Activated naive CD4-positive, alpha-beta T cell treated with Interleukin-2 at 50 U/mL for 16 hours (primary cell): ENCODE data around the gene PVRIG.
"Not testable (repeated sequence)": the region's sequence is repeated elsewhere in the genome, so short reads cannot be mapped to it uniquely, and the experiment has no call there.

Experiments used
- DNase-seq: peaks from one replicate; pipeline ENCODE4 v3.0.0-alpha.2; 2020

Gene PVRIG

DNA sequence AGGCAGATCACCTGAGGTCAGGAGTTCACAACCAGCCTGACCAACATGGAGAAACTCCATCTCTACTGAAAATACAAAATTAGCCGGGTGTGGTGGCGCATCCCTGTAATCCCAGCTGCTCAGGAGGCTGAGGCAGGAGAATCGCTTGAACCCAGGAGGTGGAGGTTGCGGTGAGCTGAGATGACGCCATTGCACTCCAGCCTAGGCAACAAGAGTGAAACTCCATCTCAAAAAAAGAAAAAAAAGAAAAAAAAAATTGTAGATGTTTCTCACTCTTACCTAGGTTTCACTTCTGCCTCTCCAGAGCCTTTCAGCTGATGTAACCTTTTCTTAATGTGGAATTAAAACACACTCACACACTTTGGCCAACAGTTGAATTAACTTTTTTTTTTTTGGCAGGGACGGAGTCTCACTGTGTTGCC, 23.8 kb upstream of the PVRIG start:
- not testable (repeated sequence) for DNase-seq

DNA sequence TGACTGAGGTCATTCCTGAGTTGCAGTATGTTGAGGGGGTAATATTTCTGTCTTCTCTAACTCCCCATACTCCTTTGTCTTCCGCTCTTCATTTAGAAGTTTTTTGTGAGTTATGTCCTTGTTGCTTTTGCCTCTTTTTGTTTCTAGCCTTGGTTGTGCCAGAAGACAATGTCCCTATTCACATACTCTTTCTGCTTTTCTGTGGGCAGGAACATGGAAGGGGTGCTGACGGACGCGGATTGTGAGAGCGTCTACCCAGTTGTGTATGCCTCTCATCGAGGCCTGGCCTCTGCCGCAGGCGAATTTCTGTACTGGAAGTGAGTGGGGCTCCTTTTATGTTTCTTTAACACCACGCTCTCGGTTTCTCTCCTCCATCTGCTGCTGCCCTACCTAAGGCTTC, 21.5 kb upstream of the PVRIG start:
- no peak for DNase-seq

DNA sequence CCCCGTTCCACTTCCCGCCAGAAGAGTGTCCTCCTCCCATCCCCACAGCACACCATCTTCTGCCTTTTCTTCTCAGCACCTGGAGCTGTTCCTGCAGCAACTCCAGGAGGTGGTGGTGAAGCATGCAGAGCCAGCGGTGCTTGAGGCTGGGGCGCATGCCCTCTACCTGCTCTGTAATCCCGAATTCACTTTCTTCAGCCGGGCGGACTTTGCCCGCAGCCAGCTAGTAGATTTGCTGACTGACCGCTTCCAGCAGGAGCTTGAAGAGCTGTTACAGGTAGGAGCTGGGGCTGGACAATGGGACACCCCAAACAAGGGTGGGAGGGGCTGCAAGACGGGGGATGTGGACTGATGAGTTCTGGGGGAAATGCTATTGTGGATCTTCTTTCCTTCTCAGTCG, 19.1 kb upstream of the PVRIG start:
- DNase-seq: no peak

DNA sequence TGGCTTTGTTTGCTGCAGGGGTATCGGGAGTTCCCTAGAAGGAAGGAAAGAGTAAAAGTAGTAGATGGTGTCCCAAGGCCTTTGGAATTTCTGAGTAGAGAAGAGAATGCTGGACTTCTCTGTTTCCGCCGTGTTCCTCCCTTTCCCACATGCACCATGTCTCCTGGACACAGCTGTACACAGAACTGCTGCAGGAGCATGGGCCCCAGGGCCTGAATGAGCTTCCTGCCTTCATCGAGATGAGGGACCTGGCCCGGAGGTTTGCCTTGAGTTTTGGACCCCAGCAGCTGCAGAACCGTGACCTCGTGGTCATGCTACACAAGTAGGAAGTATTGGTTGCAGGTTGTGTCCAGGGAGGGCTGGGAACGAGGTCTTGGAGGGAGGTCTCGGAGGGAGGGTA, 15.3 kb upstream of the PVRIG start:
- no peak for DNase-seq

DNA sequence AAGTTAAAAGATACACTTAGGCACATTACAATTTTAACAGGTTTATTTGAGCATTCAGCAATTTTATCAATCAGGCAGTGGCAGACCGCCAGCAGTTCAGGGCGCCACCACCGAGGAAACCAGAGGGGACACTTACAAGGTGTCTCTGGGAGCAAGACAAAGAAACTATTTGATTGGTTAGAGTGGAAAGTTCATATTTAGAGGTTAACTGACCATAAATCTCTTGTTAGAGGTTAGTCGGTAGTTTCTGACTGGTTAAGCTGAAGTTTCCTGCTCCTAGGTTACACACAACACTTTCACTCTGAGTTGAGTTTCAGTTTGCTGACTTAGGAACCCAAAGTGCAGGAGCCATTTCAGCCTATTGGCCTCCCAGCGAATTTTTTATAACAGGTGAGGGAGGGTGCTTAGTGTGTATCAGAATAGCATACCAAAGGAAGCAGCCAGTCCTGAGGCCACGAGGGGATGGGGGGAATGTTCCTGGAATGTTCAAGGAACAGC, 10.8 kb upstream of the PVRIG start:
- DNase-seq: peak; percentile 19

DNA sequence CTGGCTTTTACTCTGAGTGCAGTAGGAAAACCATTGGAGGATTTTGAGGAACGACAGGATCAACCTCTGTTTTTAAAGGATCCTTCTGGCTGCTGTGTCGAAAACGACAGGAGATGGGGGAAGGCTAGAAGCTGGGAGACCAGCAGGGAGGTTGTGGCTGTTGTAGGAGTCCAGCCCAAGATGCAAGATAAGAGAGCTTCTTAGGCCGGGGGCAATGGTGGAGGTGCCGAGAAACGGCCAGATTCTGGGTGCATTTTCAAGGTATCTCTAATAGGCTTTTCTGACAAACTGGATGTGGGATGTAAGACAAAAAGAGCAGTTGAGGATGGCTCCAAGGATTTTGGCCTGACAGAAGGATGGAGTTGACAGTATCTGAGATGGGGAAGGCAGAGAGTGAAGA, 10.3 kb upstream of the PVRIG start:
- DNase-seq: no peak

DNA sequence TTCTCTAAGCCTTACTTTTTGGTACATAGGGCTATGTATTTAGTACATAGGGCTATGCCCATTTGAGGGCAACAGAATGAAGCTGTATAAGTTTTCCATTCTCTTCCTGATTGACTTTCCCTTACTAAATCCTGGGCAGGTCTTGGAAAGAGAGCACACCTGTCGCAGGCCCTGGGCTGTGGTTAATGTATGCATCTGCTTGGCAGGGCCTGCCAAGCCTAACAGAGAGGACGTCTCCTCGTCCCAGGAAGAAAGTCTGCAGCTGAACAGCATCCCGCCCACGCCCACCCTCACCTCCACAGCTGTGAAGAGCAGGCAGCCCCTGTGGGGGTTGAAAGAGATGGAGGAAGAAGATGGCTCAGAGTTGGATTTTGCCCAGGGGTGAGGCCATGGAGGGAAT, 8.9 kb upstream of the PVRIG start:
- DNase-seq: no peak

DNA sequence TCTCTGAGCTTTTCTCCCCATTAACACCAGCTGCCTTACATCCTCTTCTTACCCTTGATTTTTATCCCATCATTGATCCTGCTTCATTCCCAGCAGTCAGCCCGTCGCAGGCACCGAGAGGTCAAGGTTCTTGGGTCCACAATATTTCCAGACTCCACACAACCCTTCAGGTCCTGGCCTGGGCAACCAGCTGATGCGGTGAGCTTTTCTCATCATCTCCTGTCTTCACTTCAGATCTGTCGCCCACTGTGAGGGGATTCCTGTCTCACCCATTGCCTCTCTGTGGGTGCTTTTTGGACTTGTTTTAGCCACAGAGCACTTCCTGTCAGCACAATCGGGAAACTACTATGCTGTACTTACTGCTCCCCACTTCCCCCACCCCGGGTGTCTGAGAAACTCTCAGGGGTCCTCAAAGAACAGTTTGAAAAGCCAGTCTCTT, 8.4 kb upstream of the PVRIG start:
- DNase-seq: peak; percentile 25

DNA sequence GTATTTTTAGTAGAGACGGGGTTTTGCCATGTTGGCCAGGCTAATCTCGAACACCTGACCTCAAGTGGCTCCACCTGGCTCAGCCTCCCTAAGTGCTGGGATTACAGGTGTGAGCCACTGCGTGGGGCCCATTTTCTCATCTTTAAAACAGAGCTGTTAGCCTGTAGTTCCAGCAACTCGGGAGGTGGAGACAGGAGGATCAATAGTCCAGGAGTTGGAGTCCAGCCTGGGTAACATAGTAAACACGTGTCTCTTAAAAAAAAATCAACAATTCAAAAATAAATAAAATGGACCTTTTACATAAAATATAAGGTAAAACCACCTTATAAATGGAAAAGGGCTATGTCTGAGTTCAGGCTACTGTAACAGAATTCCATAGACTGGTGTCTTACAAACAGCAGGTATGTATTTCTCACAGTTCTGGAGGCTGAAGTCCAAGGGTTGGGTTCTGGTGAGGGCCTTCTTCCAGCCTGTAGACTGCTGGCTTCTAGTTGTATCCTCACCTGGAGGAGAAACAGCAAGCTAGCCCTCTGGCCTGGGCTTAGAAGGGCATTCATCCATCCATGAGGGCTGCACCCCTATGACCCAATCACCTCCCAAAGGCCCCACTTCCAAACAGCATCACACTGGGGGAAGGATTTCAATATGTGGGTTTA, 7.0 kb upstream of the PVRIG start:
- no peak for DNase-seq

DNA sequence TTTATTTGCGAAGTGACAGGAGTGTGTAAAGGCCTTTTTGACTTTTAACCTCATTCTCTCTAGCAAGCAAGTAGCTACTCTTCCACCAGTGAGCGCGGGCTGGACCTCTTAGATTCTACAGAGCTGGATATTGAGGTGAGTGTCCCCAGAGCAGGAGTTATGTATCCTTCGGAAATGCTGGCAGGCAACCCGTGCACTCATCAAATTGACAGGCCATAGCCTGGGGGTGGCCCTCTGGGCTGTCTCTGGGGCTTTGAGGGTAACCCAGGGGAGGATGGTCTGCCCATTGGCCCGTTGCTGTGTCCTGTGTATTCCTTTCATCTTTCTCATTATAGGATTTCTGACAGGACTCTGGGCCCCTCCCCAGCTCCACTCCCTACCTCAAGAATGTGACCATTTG, 6.1 kb upstream of the PVRIG start:
- DNase-seq: no peak

DNA sequence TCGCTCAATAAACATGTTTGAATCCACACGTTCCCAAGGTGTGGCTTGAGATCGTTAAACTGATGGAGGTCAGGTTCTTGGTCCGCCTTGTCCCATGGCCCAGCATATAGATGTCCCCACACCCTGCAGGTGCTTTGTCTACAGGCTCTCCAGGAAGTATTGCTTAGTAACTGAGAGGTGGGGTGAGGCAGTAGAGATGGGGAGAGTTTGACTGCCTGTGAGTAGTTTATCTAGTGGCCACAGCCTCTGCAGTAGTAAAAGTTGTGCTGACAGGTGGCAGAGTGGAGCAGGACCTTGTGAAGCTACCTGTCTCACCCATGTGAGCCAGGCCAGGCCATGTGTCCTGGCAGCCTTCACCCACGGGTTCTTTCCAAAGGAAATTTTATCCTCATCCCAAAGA, 5.4 kb upstream of the PVRIG start:
- DNase-seq: not testable (repeated sequence)

DNA sequence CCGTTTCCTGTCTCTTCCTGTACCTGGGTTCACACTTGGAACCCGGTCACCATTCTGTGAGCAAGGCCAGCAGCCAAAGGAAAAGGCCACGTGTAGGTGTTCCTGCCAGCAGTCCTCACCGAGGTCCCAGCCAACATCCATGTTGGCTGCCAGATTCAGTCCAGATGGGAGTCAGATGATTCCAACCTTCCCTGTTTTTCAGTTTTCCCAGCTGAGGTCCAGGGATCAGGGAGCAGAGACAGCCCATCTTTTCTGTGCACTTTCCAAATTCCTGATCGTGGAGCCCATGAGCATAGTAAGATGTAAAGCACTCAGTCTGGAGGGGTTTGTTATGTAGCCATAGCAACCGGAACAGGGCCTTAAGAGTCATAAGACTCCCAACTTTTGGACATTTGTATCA, 3.9 kb upstream of the PVRIG start:
- DNase-seq: no peak

DNA sequence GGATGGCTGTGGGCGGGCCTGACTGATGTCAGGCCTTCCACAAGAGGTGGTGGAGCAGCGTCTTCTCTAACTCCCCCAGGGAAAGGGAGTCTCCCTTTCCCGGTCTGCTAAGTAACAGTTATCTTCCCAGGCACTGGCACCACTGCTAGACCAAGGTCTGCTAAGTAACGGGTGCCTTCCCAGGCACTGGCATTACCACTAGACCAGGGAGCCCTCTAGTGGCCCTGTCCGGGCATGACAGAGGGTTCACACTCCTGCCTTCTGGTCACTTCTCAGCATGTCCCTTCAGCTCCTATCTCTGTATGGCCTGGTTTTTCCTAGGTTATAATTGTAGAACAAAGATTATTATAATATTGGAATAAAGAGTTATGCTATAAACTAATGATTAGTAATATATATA, 1.8 kb upstream of the PVRIG start:
- peak; percentile 87 for DNase-seq

DNA sequence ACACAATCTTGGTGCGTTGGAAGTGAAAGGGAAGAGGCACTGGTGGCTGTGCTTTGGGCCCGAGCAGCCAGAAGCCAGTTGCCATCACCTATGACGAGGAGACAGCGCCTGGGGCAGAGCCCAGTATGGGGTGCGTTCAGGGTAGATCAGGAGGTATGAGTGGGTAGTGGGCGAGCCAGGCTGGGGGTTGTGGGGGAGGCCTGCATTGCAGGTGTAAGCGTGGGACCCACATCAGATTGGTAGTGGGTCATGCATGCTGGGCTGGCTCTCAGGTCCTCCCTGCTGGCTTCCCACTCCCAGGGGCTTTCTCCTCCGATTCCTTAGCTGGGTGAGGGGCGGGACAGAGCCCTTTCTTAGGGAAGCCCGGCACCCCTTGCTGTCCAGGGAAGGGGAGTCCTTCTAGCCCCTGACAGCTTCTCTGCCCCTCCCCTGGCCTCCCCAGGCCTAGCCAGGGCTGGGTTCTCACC, 445 bp upstream of the PVRIG start:
- peak; percentile 33 for DNase-seq

DNA sequence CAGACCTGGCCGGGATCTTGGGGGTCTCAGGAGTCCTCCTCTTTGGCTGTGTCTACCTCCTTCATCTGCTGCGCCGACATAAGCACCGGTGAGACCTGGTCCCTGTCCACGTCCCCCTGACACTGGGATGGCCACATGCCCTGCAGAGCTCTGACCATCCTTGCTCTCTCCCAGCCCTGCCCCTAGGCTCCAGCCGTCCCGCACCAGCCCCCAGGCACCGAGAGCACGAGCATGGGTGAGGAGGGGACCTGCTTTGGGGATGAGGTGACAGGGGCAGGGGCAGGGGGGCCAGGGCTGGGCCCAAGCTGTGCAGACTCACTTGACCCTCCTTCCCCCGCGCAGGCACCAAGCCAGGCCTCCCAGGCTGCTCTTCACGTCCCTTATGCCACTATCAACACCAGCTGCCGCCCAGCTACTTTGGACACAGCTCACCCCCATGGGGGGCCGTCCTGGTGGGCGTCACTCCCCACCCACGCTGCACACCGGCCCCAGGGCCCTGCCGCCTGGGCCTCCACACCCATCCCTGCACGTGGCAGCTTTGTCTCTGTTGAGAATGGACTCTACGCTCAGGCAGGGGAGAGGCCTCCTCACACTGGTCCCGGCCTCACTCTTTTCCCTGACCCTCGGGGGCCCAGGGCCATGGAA, 959 bp downstream of the PVRIG start:
- no peak for DNase-seq

DNA sequence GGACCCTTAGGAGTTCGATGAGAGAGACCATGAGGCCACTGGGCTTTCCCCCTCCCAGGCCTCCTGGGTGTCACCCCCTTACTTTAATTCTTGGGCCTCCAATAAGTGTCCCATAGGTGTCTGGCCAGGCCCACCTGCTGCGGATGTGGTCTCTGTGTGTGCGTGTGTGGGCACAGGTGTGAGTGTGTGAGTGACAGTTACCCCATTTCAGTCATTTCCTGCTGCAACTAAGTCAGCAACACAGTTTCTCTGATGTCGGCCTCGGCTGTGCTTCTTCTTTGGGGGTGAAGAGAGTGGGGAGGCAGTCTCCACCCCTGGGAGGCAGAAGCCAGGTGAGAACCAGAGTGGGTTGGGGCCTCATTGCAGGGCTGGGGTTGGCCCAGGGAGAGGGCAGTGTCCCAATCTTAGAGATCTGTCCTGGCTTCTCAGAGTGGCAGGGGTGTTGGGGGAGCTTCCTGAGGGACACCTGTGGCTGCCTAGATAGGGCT, 1.5 kb downstream of the PVRIG start:
- DNase-seq: peak; percentile 84

DNA sequence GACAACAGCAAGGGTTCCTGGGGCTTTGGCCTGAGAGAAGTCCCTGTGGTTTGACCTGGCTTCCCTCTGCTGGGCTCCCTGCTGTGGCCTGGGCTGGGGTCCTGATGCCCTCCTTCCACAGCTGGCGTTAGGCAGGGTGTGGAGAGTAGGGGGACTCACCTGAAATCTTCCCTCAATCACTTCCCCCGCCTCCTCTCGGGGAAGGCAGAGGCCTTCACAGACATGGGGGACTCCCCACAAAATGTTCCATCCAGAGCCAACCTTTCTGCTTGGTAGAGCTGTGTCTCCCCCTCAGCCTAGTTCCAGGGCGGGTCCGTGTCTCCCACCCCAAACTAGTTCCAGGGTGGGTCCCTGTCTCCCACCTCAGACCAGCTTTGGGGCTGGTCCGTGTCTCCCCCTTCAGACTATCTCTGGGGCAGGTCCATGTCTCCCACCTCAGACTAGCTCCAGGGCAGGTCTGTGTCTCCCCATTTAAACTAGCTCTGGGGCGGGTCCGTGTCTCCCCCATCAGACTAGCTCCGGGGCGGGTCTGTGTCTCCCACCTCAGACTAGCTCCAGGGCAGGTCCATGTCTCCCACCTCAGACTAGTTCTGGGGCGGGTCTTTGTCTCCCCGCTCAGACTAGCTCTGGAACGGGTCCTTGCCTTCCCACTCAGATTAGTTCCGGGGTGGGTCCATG, 2.2 kb downstream of the PVRIG start:
- DNase-seq: peak; percentile 33

DNA sequence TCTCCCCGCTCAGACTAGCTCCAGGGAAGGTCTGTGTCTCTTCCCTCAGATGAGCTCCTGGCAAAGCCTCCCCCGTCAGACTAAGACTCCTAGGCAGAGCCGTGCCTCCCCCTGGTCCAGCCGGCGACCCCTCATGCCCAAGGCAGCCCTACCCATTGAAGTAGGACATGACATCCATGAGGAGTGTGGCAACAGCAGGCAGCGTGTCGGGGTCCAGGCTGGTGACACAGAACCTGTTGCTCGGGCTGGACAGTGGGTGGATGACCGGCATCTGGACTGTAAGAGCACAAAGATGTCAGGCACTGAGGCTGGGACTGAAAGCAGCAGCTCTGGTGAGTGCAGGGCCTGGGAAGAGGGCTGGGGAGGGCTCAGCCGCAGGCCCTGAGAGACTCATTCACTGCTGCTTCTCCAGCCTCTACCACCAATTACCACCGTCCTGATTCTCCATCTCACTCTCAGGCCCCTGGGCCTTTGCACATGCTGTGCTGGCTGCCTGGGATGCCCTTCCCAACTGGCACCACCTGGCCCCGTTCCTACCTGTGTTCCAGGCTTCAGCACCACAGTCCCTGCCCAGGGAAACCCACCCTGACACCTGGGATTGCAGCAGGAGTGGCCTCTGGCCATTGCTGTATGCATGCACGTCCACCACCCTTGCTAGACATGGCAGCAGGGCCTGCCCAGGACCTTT, 2.8 kb downstream of the PVRIG start:
- DNase-seq: no peak

DNA sequence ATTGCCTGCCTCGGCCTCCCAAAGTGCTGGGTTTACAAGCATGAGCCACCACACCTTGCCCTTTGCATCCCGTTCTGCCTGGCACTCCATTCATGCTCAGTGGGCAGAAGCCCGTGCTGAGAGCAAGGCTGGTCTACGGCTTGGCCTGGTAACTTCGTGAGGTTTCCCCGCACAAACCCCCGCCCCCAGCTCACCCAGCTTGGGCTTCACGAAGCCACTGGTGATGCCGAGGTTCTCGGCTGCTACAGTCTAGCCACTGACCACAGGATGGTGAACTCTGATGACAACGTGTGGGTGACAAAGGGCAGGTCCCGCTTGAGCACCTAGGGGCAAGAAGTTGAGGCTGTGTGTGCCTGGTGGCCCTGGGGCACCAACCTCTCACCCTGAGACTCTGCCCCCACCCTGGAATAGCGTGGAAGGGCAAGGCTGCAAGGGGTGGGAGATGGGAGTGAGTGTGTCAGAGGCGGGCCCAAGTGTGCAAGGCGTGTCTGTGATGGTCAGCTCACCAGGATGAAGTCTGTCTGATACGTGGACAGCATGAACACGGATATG, 3.7 kb downstream of the PVRIG start:
- not testable (repeated sequence) for DNase-seq

DNA sequence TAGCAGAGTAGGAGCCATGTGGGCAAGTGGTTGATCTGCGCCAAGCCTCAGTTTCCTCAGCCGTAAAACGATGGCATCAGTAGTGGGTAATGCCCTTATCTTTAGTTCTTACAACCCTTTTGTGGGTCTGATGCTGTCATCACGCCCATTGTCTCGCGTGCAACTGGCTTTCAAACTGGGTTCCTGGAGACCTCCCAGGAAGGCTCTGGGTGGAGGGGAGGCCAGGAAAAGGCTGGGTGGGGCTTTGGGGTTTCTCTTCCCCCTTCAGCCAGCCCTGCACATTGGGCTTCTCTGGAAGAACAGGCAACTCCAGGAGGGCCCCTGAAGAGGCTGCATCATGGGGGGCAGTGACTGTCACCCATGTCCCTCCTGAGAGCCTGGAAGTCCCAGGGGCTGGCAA, 5.1 kb downstream of the PVRIG start:
- not testable (repeated sequence) for DNase-seq

DNA sequence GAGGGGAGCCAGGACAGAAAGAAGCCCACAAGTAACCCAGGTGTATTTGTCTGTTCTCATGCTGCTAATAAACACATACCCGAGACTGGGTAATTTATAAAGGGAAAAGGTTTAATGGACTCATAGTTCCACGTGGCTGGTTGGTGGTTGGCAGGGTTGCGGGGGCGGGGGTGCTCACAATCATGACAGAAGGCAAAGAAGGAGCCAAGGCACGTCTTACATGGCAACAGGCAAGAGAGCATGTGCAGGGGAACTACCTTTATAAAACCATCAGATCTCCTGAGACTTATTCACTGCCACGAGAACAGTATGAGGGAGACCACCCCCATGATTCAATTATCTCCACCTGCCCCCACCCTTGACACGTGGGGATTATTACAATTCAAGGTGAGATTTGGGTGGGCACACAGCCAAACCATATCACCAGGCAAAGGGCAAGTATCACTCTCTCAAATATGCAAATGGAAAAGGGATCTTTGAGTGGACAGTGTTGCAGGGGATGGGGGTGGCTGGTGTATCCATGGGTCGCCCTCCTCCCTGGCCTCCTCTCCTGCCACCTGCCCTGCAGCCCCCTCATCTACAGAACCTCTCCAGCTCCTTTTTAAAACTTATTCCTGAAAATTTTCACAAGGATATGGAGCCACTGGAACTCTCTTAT, 15.0 kb downstream of the PVRIG start:
- DNase-seq: peak; percentile 30

DNA sequence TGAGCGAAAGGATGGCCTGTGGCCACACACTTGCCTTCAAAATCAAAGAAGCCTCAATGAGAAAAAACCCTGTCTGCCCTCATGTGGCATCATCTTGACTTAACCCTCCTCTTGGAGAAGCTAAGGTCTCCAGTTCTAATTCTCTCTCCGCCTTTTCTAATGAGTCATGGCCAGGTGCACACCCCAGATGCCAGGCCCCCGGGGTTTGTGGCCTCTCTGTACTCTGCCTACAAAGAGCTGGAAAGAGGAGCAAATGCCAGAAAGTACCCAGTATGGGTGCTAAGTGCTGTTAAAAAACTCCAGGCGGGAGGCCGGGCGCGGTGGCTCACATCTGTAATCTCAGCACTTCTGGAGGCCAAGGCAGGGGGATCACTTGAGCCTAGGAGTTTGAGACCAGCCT, 20.2 kb downstream of the PVRIG start:
- not testable (repeated sequence) for DNase-seq
